SH-SY5Y (cell line): ENCODE results near the gene IMMP2L.

ENCODE experiments used
- GATA2 ChIP-seq: IDR thresholded peaks from 2 replicates; pipeline ENCODE4 v1.6.1; 2011; ENCODE audit warnings: mild to moderate bottlenecking, low read depth, low read length
- GATA3 ChIP-seq: IDR thresholded peaks from 2 replicates; pipeline ENCODE4 v1.6.1; 2011; ENCODE audit warnings: low read depth, mild to moderate bottlenecking, low read length, moderate library complexity

- TF ChIP-seq GATA2 (no peak), GATA3 (no peak)
Measured at GRCh38 chr7:111232249-111233084, 329.8 kb downstream of the IMMP2L start.
